ENCODE results near the gene CPED1.
"Not testable (repeated sequence)": the region's sequence is repeated elsewhere in the genome, so short reads cannot be mapped to it uniquely, and the experiment has no call there.

Gene CPED1

DNA sequence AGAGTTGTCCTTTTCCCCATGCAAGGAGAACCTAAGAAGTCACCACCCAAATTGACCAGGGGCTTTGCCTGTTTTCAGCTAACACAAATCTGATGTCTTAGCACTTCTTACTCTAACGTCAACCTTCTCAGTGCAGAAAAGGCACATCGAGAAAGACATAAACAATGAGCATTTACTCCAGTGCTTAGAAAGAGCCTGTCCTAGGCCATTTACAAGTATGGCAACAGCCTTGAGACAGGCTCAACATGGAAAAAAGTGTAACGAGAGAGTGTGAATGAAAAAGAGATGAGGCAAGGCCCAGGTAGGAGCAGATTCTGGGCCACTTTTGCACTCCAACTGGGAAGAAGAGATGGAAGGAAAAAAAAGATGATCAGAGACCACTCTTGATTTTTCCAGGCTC lies 54.4 kb downstream of the CPED1 start:
- DNase-seq = no peak

GRCh38 chr7:121043314-121044234 lies 55.1 kb downstream of the CPED1 start:
- DNase-seq = no peak

DNA sequence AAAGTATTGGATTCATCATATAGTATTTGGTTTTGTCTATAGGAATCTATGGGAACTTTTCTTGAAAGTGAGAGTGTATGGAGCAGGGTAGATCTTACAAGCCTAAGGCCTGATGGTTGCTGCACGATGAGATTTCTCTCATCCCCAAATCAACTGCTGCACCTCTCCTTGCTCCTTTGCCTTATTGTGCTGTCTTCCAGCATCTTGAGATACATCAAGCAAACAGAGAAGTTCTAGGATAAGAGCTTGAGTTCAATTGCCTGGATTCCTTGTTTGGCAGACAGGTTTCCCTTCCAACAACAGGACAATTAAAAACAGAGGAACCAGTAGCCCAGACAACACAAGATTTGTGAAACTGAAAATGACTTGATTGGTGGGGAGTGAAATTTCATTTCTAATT lies 56.6 kb downstream of the CPED1 start:
- DNase-seq = no peak

- no peak for DNase-seq
These were observed 57.5 kb downstream of the CPED1 start for GRCh38 chr7:121046009-121046408.

- no peak for DNase-seq
These were observed 58.5 kb downstream of the CPED1 start for GRCh38 chr7:121046893-121047468.

DNA sequence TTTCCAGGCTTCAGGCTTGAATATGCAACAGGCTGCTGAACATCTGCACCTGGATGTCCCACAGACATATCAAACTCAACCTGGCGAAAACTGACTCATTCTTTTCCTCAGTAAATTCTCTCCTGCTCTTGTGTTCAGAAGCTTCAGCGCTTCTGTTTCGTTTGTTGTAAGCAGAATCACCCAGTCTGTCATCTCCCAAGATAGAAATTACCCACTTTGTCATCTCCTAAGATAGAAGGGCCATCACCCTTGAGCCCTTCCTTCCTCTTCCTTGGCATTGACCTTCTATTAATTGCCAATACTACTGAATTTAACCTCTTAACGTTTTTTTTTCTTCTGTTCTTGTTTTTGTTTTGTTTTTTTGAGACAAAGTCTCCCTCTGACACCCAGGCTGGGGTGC lies 59.7 kb downstream of the CPED1 start:
- no peak for DNase-seq

- DNase-seq = no peak
These were observed 60.7 kb downstream of the CPED1 start for GRCh38 chr7:121049028-121049791.

- DNase-seq = no peak
These were observed 61.4 kb downstream of the CPED1 start for GRCh38 chr7:121049897-121050296.

DNA sequence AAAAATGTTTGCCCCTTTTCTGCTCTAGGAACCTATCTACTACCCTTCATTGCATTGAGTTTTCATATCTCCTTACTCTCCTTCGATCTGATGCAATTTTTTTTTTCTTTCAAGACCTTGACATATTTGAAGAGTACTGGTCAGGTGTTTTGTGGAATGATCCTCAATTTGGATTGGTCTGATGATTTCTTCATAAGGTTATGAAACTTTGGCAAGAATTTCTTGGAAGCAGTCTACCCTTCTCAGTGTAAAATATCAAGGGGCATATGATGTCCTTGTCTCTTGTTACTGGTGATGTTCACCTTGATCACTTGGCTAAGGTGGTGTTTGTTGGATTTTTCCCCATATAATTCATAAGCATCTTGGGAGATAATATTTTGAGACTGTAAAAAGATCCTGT lies 64.7 kb downstream of the CPED1 start:
- no peak for DNase-seq

GRCh38 chr7:121054925-121055324 lies 66.4 kb downstream of the CPED1 start:
- DNase-seq = no peak

GRCh38 chr7:121057878-121058277 lies 69.4 kb downstream of the CPED1 start:
- no peak for DNase-seq

- DNase-seq = no peak
These were observed 70.5 kb downstream of the CPED1 start for GRCh38 chr7:121058975-121059374.

DNA sequence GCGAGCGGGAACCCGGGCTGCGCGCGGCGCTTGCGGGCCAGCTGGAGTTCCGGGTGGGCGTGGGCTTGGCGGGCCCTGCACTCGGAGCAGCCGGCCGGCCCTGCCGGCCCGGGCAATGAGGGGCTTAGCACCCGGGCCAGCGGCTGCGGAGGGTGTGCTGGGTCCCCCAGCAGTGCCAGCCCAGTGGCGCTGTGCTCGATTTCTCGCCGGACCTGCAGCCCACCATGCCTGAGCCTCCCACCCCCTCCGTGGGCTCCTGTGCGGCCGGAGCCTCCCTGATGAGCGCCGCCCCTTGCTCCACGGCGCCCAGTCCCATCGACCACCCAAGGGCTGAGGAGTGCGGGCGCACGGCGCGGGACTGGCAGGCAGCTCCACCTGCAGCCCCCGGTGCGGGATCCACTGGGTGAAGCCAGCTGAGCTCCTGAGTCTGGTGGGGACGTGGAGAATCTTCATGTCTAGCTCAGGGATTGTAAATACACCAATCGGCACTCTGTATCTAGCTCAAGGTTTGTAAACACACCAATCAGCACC lies 71.5 kb downstream of the CPED1 start:
- DNase-seq = not testable (repeated sequence)

- no peak for DNase-seq
These were observed 73.4 kb downstream of the CPED1 start for GRCh38 chr7:121061677-121062582.

- DNase-seq = no peak
These were observed 74.3 kb downstream of the CPED1 start for GRCh38 chr7:121062671-121063279.

GRCh38 chr7:121067717-121068116 lies 79.2 kb downstream of the CPED1 start:
- not testable (repeated sequence) for DNase-seq

DNA sequence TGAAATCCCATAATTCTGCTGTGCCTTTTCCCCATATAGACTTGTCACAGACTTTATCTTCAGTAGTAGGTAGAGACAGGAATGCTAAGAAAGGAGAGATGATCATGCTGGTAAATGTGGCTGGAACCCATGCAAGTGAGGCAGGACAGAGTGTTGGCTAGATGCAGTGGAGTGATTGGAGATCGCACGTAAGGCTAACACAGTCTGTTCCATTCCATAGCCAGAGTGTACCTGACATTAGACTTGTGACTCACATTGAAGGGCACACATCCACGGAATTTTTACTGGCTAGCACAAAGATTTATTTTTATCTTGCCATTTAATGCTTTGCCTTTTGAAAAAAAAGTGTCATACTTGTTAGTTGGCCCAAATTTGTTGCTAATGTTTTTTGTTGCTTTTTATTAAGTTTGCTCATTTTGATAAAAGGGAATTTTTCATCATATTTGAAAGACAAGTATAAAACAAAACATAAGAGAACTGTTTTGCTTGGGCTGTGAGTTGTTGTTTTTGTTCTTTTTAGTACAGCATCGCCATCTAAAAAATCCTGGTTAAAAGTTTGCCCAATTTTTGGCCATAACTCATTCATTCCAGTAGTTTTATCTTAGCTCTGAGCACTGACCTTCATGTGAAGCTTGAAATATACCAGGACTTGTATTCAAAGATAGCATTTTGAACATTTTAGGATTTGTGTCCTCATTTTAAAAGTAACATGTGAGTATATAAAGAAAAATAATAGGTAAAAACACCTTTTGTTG lies 81.0 kb downstream of the CPED1 start:
- no peak for DNase-seq

DNA sequence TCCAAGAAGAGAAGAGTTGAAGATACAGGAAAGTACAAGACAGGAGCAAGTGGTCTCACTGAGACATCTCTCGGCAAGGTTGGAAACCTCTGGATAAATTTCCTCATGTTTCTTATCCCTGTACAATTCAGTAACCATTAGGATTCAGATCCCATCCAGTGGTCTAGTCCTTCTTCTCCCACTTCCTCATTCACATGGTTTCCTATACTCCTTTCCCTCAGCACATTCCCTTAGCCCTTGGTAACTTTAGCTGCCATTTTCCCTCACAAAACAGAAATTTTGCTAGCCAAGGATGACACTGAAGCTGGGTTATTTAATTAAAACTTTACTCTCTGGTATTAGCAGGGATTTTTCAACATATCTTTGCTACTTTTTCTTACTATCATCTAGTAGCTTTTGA lies 82.6 kb downstream of the CPED1 start:
- DNase-seq = no peak

DNA sequence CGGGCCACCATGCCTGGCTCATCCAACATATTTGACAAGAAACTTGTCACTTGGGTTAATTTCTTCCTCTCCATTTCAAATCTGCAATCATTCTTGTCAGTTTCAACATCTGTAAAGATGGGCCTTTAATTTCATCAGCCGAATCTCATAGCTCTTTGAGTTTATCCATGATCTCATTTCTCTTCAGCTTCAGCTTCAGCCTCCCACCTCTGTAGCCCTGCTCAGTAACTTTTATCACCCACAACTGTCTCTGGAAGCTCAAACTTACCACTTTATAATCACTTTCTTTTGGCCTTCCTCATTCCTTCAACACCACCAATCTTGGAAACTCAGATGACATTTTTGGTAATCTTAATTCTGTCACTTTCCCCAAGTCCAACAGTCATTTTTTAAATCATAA lies 83.2 kb downstream of the CPED1 start:
- DNase-seq = no peak

DNA sequence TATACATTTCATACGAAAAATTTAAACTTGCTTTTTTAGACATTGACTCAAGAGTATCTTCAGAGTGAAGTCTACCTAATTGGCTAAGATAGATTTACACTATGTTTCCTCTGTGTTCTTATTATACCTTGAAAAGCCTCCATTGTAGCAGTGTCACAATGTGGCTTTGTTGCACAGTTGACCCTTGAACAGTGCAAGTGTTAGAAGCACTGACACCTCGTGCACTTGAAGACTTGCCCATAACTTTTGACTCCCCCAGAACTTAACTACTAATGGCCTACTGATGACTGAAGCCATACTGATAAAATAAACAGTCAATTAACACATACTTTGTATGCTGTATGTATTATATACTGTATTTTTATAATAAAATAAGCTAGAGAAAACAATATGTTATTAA lies 84.3 kb downstream of the CPED1 start:
- DNase-seq = no peak

- DNase-seq = no peak
These were observed 85.1 kb downstream of the CPED1 start for GRCh38 chr7:121073463-121074099.
